Peyer's patch (tissue), 4 donors: Measurements from ENCODE around the gene PELI1. TPM values are rescaled to one million over a fixed set of nuclear protein-coding genes. Genes with fewer than 3 reads are reported as not detected.
"Not testable (repeated sequence)": the region's sequence is repeated elsewhere in the genome, so short reads cannot be mapped to it uniquely, and the experiment has no call there.

Experiments
- DNase-seq, 3 donors: peaks; one replicate each; pipeline ENCODE4 v3.0.0-alpha.2; 2017 to 2019
- H3K27ac ChIP-seq, 4 donors: fragments of 200-600 bp; sonication (generic); one replicate each; pipeline ENCODE4 v1.5.1; 2016 to 2019
- H3K27me3 ChIP-seq, 2 donors: fragments of 200-600 bp; sonication (generic); one replicate each; pipeline ENCODE4 v1.5.1; 2019
- H3K36me3 ChIP-seq, 3 donors: fragments of 200-600 bp; sonication (generic); one replicate each; pipeline ENCODE4 v1.5.1; 2016 to 2019
- H3K4me1 ChIP-seq, 4 donors: fragments of 200-600 bp; sonication (generic); one replicate each; pipeline ENCODE4 v1.5.1; 2016 to 2019
- H3K4me3 ChIP-seq, 4 donors: fragments of 200-600 bp; sonication (generic); 1 replicate in 3 of 4; 2 replicates in 1 of 4; pipeline ENCODE4 v1.5.1; 2016 to 2019; ENCODE audit warnings: mild to moderate bottlenecking in 1 of 4
- H3K9me3 ChIP-seq, 4 donors: fragments of 200-600 bp; sonication (generic); one replicate each; pipeline ENCODE4 v1.5.1; 2016 to 2019; ENCODE audit warnings: mild to moderate bottlenecking in 1 of 4
- POLR2A ChIP-seq, 2 donors: fragments of 450-650 bp; IDR thresholded peaks; one replicate each; pipeline ENCODE4 v1.5.1; 2017; ENCODE audit warnings: antibody characterized with exemption in 2 of 2, mild to moderate bottlenecking in 2 of 2, moderate library complexity in 2 of 2
- total RNA-seq, 4 donors: library from RNA; depleted of rRNA; stranded (reverse); fragments of >200 nt; gene quantifications; one replicate each; pipeline ENCODE4 v1.1.0, GENCODE V29; 2016
- TF ChIP-seq, protein P1 (sequence below), 6 experiments: fragments of 450-650 bp in 4 of 6; fragments of 200-600 bp in 2 of 6; sonication (generic) in 1 of 6; IDR thresholded peaks; one replicate each; pipeline ENCODE4 v1.5.1; 2017 to 2019; ENCODE audit warnings: antibody characterized with exemption in 6 of 6, mild to moderate bottlenecking in 3 of 6, moderate library complexity in 1 of 6

The PELI1 gene
- total RNA-seq, 4 donors from 2014 or later: 22.3 to 45.7 (median 40.2) TPM

DNA sequence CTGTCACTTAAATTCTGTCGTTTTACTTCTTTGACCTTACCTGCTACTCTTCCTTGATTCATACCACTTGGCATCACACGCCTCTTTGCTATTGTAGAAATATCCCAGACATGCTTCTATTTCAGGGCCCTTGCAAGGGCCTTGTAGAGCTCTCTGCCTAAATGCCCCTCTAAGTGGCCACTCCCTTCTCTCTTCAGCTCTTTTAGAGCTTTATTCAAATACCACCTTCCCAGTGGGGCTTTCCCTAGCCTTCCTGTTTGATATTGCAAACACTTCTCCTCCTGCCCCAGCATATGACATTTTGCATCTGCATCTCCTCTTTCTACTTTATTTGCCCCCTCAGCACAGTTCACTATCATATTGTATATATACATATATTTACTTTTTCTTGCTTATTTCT, 54.0 kb downstream of the PELI1 start:
- no peak for DNase-seq
- TF ChIP-seq, protein P1, sequence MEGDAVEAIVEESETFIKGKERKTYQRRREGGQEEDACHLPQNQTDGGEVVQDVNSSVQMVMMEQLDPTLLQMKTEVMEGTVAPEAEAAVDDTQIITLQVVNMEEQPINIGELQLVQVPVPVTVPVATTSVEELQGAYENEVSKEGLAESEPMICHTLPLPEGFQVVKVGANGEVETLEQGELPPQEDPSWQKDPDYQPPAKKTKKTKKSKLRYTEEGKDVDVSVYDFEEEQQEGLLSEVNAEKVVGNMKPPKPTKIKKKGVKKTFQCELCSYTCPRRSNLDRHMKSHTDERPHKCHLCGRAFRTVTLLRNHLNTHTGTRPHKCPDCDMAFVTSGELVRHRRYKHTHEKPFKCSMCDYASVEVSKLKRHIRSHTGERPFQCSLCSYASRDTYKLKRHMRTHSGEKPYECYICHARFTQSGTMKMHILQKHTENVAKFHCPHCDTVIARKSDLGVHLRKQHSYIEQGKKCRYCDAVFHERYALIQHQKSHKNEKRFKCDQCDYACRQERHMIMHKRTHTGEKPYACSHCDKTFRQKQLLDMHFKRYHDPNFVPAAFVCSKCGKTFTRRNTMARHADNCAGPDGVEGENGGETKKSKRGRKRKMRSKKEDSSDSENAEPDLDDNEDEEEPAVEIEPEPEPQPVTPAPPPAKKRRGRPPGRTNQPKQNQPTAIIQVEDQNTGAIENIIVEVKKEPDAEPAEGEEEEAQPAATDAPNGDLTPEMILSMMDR (IDR thresholded peaks at IDR 0.05): no peak
- TF ChIP-seq POLR2A (IDR thresholded peaks at IDR 0.05): no peak
- Histone ChIP-seq H3K4me3 (no peak overlapping the region), H3K36me3 (peaks cover 0 to 36% (median 3%) of the 10 kb centered on the region in 3 donors), H3K27ac (no peak overlapping the region), H3K4me1 (no peaks in the 10 kb centered on the region), H3K27me3 (no peaks in the 10 kb centered on the region), H3K9me3 (no peaks in the 10 kb centered on the region)

DNA sequence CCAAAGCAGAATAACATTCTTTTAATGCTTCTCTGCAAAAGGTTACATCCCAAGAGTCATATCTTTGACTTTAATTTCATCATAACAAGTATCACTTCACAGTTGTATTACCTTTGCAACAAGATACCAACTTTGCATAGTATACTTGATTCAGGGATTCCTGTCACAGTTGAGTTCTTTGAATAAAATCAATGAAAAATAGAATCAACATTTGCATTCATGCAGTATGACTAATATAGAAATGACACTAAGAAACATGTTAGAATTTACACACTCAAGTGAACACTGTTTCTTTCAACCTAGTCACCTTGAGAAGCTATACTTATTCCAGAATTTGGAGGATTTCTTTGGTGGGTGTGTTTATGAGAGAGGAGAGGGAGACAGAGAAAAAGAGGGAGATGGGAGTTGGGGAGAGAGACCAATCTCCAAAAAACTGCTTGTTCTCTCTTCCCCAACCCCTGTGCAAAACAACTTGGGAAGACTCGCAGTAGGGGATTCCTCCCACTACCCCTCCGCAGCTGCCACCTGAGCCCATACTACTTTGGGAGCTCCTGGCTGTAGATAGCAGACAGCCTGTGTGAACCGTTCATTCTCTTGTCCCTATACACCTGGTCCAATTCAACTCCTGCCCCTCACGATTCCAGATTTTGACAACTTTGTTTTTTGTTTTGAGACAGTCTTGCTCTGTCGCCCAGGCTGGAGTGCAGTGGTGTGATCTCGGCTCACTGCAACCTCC, 57.7 kb downstream of the PELI1 start:
- Histone ChIP-seq H3K27ac (no peak overlapping the region), H3K36me3 (peaks cover 0 to 10% (median 0%) of the 10 kb centered on the region in 3 donors), H3K9me3 (no peaks in the 10 kb centered on the region), H3K4me3 (no peak overlapping the region), H3K4me1 (no peaks in the 10 kb centered on the region), H3K27me3 (no peaks in the 10 kb centered on the region)
- DNase-seq: no peak
- TF ChIP-seq, protein P1 (IDR thresholded peaks at IDR 0.05): no peak
- no peak for TF ChIP-seq POLR2A (IDR thresholded peaks at IDR 0.05)

DNA sequence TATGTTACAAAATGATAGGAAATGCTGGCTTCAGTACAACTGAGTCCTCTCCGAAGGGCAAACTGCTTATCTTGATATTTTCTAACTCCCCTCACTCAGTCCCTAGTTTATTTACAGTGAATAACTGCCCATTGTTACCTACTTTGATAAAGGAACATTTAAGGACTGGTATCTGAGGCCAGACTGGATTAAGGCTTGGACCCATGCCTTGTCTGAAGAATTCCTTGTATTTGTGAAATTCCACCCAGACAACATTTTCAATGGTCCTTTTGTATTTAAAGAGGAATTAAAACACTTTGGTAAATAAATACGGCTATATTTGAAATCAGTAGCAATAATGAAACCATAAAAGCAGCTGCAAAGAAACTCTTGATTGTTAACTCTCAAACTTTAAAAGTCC, 58.3 kb downstream of the PELI1 start:
- Histone ChIP-seq H3K9me3 (no peaks in the 10 kb centered on the region), H3K4me1 (no peaks in the 10 kb centered on the region), H3K4me3 (no peak overlapping the region), H3K27ac (no peak overlapping the region), H3K36me3 (peaks cover 0 to 6% (median 0%) of the 10 kb centered on the region in 3 donors), H3K27me3 (no peaks in the 10 kb centered on the region)
- DNase-seq: no peak
- TF ChIP-seq, protein P1 (IDR thresholded peaks at IDR 0.05): no peak
- no peak for TF ChIP-seq POLR2A (IDR thresholded peaks at IDR 0.05)

DNA sequence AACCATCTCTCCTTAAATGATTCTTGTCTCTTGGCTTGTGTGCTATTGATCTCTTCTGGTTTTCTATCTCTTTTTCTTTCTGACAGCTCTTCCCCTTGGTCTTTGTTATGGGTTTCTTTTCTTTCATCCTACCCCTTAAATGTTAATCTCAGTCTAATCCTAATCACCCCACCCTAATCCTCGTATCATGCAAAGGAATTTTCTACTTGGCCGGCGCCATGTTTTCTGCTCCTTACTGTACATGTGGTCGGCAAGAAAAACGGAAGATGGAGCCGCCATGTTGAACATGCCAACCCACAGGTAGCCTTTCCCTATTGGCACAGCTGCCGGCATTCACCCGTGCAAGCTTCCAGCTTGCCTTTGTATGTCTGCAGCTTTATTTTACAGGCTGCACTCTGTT, 63.2 kb downstream of the PELI1 start:
- H3K4me3 ChIP-seq: no peak overlapping the region
- no peaks in the 10 kb centered on the region for H3K9me3 ChIP-seq
- no peaks in the 10 kb centered on the region for H3K36me3 ChIP-seq
- no peak for DNase-seq
- no peak overlapping the region for H3K27ac ChIP-seq
- TF ChIP-seq POLR2A (IDR thresholded peaks at IDR 0.05): no peak
- TF ChIP-seq, protein P1 (IDR thresholded peaks at IDR 0.05): no peak
- no peaks in the 10 kb centered on the region for H3K27me3 ChIP-seq
- H3K4me1 ChIP-seq: no peaks in the 10 kb centered on the region

DNA sequence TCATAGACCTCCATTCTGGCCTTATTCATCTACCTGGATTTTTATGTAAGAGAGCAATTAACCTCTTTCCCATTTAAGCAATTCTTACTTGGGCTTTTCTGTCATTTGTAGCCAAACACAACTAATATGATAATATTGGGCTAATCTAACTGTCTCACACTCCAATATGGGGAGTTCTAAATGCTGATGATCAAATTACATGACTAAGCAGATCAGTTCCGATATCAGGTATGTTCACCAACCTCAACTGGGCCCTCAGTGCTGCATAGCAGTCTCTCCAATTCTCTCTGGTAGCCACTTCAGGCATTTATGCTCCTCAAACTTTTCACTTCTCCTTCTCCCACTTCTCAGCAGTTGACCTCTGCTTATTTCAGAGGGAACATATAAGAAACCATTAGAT, 64.0 kb downstream of the PELI1 start:
- TF ChIP-seq POLR2A (IDR thresholded peaks at IDR 0.05): no peak
- TF ChIP-seq, protein P1 (IDR thresholded peaks at IDR 0.05): no peak
- no peak overlapping the region for H3K27ac ChIP-seq
- no peaks in the 10 kb centered on the region for H3K4me1 ChIP-seq
- no peaks in the 10 kb centered on the region for H3K27me3 ChIP-seq
- no peak for DNase-seq
- no peaks in the 10 kb centered on the region for H3K9me3 ChIP-seq
- no peak overlapping the region for H3K4me3 ChIP-seq
- no peaks in the 10 kb centered on the region for H3K36me3 ChIP-seq

DNA sequence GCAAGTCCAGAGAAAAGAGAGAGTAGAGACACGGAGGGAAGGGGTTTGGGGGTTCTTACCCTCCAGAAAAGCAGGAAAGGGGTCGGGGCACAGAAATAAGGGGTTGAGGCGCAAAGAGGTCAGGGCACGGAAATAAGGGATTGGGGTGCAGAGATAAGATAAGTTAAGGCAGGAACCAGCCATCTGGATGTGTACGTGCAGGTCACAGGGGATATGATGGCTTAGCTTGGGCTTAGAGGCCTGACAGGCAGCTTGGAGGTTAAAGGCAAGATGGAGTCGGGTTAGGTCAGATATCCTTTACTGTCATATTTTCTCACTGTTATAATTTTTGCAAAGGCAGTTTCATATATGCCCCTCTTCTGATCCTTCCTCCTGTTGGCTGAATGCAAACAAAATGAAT, 64.5 kb downstream of the PELI1 start:
- H3K36me3 ChIP-seq, H3K27me3 ChIP-seq, DNase-seq, H3K9me3 ChIP-seq, H3K4me1 ChIP-seq, H3K4me3 ChIP-seq, H3K27ac ChIP-seq: not testable (repeated sequence)
